GM13976 (cell line): ENCODE measurements around the gene DAZAP1.

ENCODE experiments used
- DNase-seq: peaks from one replicate; pipeline ENCODE4 v3.0.0; 2012; ENCODE audit warnings: low spot score
- CTCF ChIP-seq: IDR thresholded peaks from 2 replicates; pipeline ENCODE4 v1.5.1; 2012; ENCODE audit warnings: borderline replicate concordance, mild to moderate bottlenecking; ENCODE audit not compliant: insufficient read depth; ENCODE audit errors: extremely low read depth, missing control alignments, control extremely low read depth
- in situ Hi-C: fragments of 300-500 bp; cut with MboI; formaldehyde crosslinking; loops from one replicate; pipeline ENCODE4 v1.12.0; 2022; ENCODE audit warnings: low sequenced_read_pairs, mixed read lengths, inconsistent platforms; ENCODE audit not compliant: unreplicated experiment

DAZAP1 gene

GRCh38 chr19:1482361-1483130, 75.2 kb downstream of the DAZAP1 start:
- in situ Hi-C loops: no loop called here
- no peak for DNase-seq
- TF ChIP-seq CTCF: no peak

GRCh38 chr19:1483131-1483978, 76.0 kb downstream of the DAZAP1 start:
- in situ Hi-C loops: no loop called here

GRCh38 chr19:1483979-1484428, 76.6 kb downstream of the DAZAP1 start:
- no peak for TF ChIP-seq CTCF
- DNase-seq: no peak
- in situ Hi-C loops: no loop called here

More at GRCh38 chr19:1483131-1483978, 76.0 kb downstream of the DAZAP1 start:
- TF ChIP-seq CTCF: no peak
- no peak for DNase-seq
